Measurements from ENCODE around the gene TACR3.
"Not testable (repeated sequence)": the region's sequence is repeated elsewhere in the genome, so short reads cannot be mapped to it uniquely, and the experiment has no call there.

TACR3 gene

GRCh38 chr4:103719830-103720207 lies at the start of gene TACR3:
Gene TACR3 (minus strand): TSS chr4:103719985. CDS start chr4:103719675, 310 bp downstream.
- no peak for DNase-seq (ENCODE audit: low read depth in 3 of 3)

DNA sequence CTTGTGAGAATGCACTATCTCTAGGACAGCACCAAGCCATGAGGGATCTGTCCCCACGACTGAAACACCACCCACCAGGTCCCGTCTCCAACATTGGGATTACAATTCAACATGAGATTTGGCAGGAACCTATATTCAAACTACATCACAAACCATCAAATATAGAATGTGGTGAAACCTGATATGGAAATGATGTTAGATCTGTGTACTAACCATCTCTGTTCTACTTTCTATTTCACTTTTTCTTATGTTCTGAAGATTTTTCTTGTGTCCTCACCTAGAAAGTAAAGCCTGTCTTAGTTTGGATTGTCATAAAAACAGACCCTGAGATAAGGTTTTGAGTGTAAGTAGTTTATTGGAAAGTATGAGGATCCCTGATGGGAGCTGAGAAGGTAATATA lies 37.8 kb upstream of the TACR3 start:
- DNase-seq (ENCODE audit: low read depth in 3 of 3): no peak

DNA sequence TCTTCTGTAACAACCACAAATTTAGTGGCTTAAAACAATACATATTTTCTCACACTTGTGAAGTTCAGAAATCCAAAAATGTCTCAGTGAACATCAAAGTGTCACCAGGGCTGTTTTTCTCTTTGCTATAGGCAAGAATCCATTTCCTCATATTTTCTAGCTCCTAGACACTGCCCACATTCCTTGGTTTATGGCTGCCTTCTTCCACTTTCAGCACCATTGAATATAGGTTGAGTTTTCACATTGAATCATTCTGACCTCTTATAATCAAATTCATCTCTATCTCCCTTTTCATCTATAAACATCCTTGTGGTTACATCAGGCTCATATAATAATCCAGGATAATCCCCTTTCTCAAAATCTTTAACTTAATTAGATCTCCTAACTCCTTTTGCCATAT lies 37.0 kb upstream of the TACR3 start:
- DNase-seq (ENCODE audit: low read depth in 3 of 3): no peak

GRCh38 chr4:103754844-103755243 lies 35.1 kb upstream of the TACR3 start:
- no peak for DNase-seq (ENCODE audit: low read depth in 3 of 3)

GRCh38 chr4:103753868-103754653 lies 34.3 kb upstream of the TACR3 start:
- DNase-seq (ENCODE audit: low read depth in 3 of 3): no peak

DNA sequence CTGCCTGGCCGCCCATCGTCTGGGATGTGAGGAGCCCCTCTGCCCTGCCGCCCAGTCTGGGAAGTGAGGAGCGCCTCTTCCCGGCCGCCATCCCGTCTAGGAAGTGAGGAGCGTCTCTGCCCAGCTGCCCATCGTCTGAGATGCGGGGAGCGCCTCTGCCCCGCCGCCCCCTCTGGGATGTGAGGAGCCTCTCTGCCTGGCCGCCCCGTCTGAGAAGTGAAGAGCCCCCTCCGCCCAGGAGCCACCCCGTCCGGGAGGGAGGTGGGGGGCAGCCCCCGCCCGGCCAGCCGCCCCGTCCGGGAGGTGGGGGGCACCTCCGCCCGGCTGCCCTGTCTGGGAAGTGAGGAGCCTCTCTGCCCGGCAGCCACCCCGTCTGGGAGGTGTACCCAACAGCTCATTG lies 3.4 kb upstream of the TACR3 start:
- DNase-seq (ENCODE audit: low read depth in 3 of 3): not testable (repeated sequence)

GRCh38 chr4:103721251-103721650 lies 1.5 kb upstream of the TACR3 start:
- DNase-seq (ENCODE audit: low read depth in 3 of 3): no peak

- DNase-seq (ENCODE audit: low read depth in 3 of 3): no peak
These were observed 876 bp upstream of the TACR3 start for GRCh38 chr4:103720661-103721060.

DNA sequence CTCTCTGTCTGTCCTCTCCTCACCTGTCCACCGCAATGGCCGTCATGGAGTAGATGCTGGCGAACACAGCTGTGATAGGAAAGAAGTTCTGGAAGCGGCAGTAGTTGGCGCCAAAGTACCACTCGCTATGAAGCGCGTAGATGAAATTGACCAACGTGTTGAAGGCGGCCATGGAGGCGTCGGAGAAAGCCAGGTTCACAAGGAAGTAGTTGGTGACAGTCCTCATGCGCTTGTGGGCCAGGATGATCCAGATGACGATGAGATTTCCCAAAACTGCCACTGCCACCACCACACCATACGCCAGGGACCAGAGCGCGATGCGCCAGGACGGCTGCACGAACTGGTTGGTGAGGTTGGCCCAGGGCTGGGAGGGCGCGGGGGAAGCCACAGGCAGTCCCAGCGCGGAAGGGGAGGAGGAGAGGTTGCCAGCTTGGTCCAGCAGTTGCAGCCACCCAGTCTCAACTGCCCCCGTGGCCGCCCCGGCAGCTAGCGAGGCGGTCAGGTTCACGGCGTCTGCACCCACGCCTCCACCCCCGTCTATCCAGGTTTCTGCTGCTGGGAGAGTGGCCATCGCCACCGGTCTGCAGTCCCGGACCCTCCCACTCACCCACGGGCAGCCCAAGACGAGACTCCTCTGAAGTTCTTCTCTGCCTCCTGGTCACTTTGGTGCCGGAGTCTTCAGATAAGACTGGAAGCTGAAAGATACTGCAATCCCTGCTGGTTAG lies 518 bp downstream of the TACR3 start:
- DNase-seq (ENCODE audit: low read depth in 3 of 3): no peak

- DNase-seq (ENCODE audit: low read depth in 3 of 3): no peak
These were observed 27.2 kb downstream of the TACR3 start for GRCh38 chr4:103692615-103693014.

GRCh38 chr4:103673983-103674382 lies 45.8 kb downstream of the TACR3 start:
- no peak for DNase-seq (ENCODE audit: low read depth in 3 of 3)

GRCh38 chr4:103666764-103667163 lies 53.0 kb downstream of the TACR3 start:
- DNase-seq (ENCODE audit: low read depth in 3 of 3): not testable (repeated sequence)

DNA sequence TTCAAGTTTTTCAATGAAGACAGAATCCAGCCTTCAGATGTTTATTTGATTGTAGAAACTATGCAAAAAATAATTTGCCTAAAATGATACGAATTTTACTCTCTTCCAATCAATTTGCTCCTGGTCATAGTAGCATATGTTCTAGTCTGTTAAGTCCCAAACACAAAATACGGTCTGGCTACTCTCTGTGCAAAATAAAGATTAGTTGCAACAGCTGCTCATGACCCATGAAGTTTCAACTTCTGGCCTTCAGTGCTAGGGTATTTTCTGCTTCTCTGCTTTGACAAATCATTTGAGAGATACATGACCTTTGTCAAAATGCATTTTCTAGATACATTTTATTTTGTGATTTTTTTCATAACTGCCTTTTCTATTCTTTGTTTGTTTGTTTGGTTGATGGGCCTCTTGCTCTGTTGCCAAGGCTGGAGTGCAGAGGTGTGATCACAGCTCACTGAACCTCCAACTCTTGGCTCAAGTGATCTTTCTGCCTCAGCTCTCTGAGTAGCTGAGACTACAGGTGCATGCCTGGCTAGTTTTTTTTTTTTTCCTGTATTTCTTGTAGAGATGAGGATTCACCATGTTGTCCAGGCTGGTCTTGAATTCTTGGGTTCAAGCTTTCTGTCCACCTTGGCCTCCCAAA lies 55.2 kb downstream of the TACR3 start:
- DNase-seq (ENCODE audit: low read depth in 3 of 3): no peak

GRCh38 chr4:103648541-103648940 lies 71.2 kb downstream of the TACR3 start:
- no peak for DNase-seq (ENCODE audit: low read depth in 3 of 3)

- no peak for DNase-seq (ENCODE audit: low read depth in 3 of 3)
These were observed 73.8 kb downstream of the TACR3 start for GRCh38 chr4:103645991-103646390.

DNA sequence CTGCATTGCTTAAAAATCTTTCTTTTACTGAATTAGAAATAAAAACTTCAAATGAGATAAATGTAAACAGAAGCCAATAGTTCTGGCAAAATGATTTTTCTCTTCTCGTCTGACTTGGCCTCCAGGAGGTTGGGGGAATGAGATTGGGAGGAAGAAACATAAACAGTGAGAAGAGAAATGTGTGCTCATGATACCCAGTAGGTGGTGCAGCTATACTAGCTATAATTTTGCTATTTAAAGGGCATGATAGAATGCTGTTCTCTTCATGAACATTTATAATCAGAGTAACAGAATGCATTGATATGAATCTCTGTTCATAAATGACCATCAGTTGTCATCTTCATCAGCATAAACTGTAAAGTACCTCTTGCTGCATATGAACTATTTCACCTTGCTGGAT lies 85.5 kb downstream of the TACR3 start:
- DNase-seq (ENCODE audit: low read depth in 3 of 3): no peak

GRCh38 chr4:103626296-103626695 lies 93.5 kb downstream of the TACR3 start:
- DNase-seq (ENCODE audit: low read depth in 3 of 3): no peak

DNA sequence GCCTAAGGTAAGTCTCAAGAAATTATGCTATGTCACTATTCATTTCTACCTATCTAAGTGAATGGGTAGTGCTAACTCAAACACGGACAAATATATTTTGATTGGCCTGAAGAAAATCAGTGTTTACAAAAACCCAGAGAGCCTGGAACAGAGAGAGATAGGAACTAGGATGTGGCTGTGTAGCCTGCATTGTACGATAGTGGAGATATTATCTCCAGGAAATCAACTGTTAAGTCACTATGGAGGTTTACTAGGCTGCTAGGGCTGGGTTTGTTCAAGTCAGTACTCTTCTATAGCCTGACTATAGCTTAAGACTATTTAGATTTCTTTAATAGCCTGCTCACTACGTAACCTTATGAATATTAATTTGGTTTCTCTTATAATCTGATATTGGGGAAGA lies 127.9 kb downstream of the TACR3 start:
- no peak for DNase-seq (ENCODE audit: low read depth in 3 of 3)

GRCh38 chr4:103567591-103567990 lies 152.2 kb downstream of the TACR3 start:
- no peak for DNase-seq (ENCODE audit: low read depth in 3 of 3)

DNA sequence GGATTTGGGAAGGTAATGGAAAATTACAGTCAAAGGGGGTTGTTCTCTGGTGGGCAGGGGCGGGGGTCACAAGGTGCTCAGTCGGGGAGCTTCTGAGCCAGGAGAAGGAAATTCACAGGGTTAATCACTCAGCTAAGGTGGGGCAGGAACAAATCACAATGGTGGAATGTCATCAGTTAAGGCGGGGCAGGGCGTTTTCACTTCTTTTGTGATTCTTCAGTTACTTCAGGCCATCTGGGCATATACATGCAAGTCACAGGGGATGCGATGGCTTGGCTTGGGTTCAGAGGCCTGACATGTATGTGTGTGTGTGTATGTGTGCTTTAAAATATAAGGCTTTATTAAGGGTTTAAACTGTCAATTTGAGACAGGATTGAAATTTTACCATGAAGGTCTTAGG lies 160.6 kb downstream of the TACR3 start:
- not testable (repeated sequence) for DNase-seq (ENCODE audit: low read depth in 3 of 3)

Measured in stimulated activated CD4-positive, alpha-beta T cell treated with anti-CD3 and anti-CD28 coated beads, TNF-alpha, amount 100 ng/mL, for 48 hours (primary cell).